NB4 (cell line): Measurements from ENCODE around the gene ITIH1.

ENCODE experiments used
- DNase-seq: peaks from one replicate; pipeline ENCODE4 v3.0.0; 2010; ENCODE audit warnings: low read depth
- H3K4me3 ChIP-seq: one replicate; pipeline ENCODE4 v1.5.1; 2011; ENCODE audit warnings: mild to moderate bottlenecking, low read depth, low read length, moderate library complexity
- CTCF ChIP-seq: IDR thresholded peaks from one replicate; pipeline ENCODE4 v1.5.1; 2012; ENCODE audit warnings: low read depth, low read length
- MAX ChIP-seq: IDR thresholded peaks from 2 replicates; pipeline ENCODE4 v1.6.1; 2011; ENCODE audit warnings: low read depth, low read length
- MYC ChIP-seq: IDR thresholded peaks from 2 replicates; pipeline ENCODE4 v1.6.1; 2011; ENCODE audit warnings: low read depth, low read length
- POLR2A ChIP-seq: IDR thresholded peaks from 2 replicates; pipeline ENCODE4 v1.6.1; 2011; ENCODE audit warnings: mild to moderate bottlenecking; ENCODE audit not compliant: insufficient read length; ENCODE audit errors: extremely low read depth

ITIH1 gene

GRCh38 chr3:52816654-52817053, 39.3 kb downstream of the ITIH1 start:
- DNase-seq: no peak
- H3K4me3 ChIP-seq: no peak overlapping the region
- no peak for TF ChIP-seq MAX
- TF ChIP-seq MYC: no peak
- no peak for TF ChIP-seq CTCF
- TF ChIP-seq POLR2A: no peak

GRCh38 chr3:52817221-52817620, 39.8 kb downstream of the ITIH1 start:
- no peak overlapping the region for H3K4me3 ChIP-seq
- TF ChIP-seq POLR2A (no peak), MYC (no peak), MAX (no peak), CTCF (no peak)
- no peak for DNase-seq

- H3K4me3 ChIP-seq: no peak overlapping the region
- DNase-seq: no peak
- no peak for TF ChIP-seq MYC
- TF ChIP-seq POLR2A: no peak
- no peak for TF ChIP-seq CTCF
- no peak for TF ChIP-seq MAX
These were observed 40.5 kb downstream of the ITIH1 start for GRCh38 chr3:52817860-52818259.

- H3K4me3 ChIP-seq: no peak overlapping the region
- no peak for DNase-seq
- TF ChIP-seq CTCF: no peak
- TF ChIP-seq MAX: no peak
- TF ChIP-seq POLR2A: no peak
- no peak for TF ChIP-seq MYC
These were observed 42.5 kb downstream of the ITIH1 start for GRCh38 chr3:52819936-52820335.

- TF ChIP-seq CTCF (peak; percentile 74), MYC (no peak)
- peak; percentile 46 for DNase-seq
- no peak overlapping the region for H3K4me3 ChIP-seq
These were observed 43.3 kb downstream of the ITIH1 start for GRCh38 chr3:52820736-52821135.

- no peak for DNase-seq
- TF ChIP-seq POLR2A (no peak), MYC (no peak), CTCF (no peak), MAX (no peak)
- H3K4me3 ChIP-seq: no peak overlapping the region
These were observed 45.0 kb downstream of the ITIH1 start for GRCh38 chr3:52822363-52822762.
